HepG2 (cell line): ENCODE measurements around the gene LZTR1. TPM values are rescaled to one million over a fixed set of nuclear protein-coding genes. Genes with fewer than 3 reads are reported as not detected.

Experiments
- ATF5 ChIP-seq: sonication (generic); formaldehyde crosslinking; IDR thresholded peaks from 2 replicates; pipeline ENCODE4 v1.4.0; 2020; ENCODE audit warnings: mild to moderate bottlenecking, low read depth, missing genetic modification reagents
- BRCA1 ChIP-seq: sonication (generic); formaldehyde crosslinking; IDR thresholded peaks from 2 replicates; pipeline ENCODE4 v1.4.0; 2020; ENCODE audit warnings: missing genetic modification reagents
- ELF1 ChIP-seq: sonication (generic); formaldehyde crosslinking; IDR thresholded peaks from 2 replicates; pipeline ENCODE4 v1.4.0; 2020; ENCODE audit warnings: missing genetic modification reagents
- ELF3 ChIP-seq: IDR thresholded peaks from 2 replicates; pipeline ENCODE4 v1.6.1; 2016; ENCODE audit warnings: missing genetic modification reagents, missing compliant biosample characterization
- FOXA3 ChIP-seq: IDR thresholded peaks from 2 replicates; pipeline ENCODE4 v1.6.1; 2016; ENCODE audit warnings: missing genetic modification reagents, missing compliant biosample characterization
- HES4 ChIP-seq: sonication (generic); formaldehyde crosslinking; IDR thresholded peaks from 2 replicates; pipeline ENCODE4 v1.9.0; 2021; ENCODE audit warnings: mild to moderate bottlenecking, missing genetic modification reagents, borderline replicate concordance
- HIVEP1 ChIP-seq: sonication (generic); formaldehyde crosslinking; IDR thresholded peaks from 2 replicates; pipeline ENCODE4 v1.4.0; 2020; ENCODE audit warnings: mild to moderate bottlenecking, missing genetic modification reagents
- HMGXB3 ChIP-seq: sonication (generic); formaldehyde crosslinking; IDR thresholded peaks from 2 replicates; pipeline ENCODE4 v1.4.0; 2020; ENCODE audit warnings: missing genetic modification reagents, borderline replicate concordance
- KAT8 ChIP-seq: IDR thresholded peaks from 2 replicates; pipeline ENCODE4 v1.6.1; 2016; ENCODE audit warnings: missing genetic modification reagents, missing compliant biosample characterization
- LCORL ChIP-seq, 2 experiments: fragments of 450-650 bp in 1 of 2; sonication (generic) in 1 of 2; formaldehyde crosslinking in 1 of 2; IDR thresholded peaks; 2 replicates each; pipeline versions ENCODE4 v1.5.0 to v1.6.1; 2017 to 2020; ENCODE audit warnings: antibody characterized with exemption in 1 of 2, missing genetic modification reagents in 1 of 2
- MAX ChIP-seq: IDR thresholded peaks from 2 replicates; pipeline ENCODE4 v1.6.1; 2012; ENCODE audit warnings: inconsistent platforms
- RAD51 ChIP-seq: fragments of 450-650 bp; IDR thresholded peaks from 2 replicates; pipeline ENCODE4 v1.6.1; 2016; ENCODE audit warnings: borderline replicate concordance
- SETDB1 ChIP-seq: sonication (generic); formaldehyde crosslinking; IDR thresholded peaks from 2 replicates; pipeline ENCODE4 v1.5.1; 2020; ENCODE audit warnings: missing genetic modification reagents, mild to moderate bottlenecking, borderline replicate concordance
- SNAPC5 ChIP-seq: sonication (generic); formaldehyde crosslinking; IDR thresholded peaks from 2 replicates; pipeline ENCODE4 v1.8.1; 2023; ENCODE audit warnings: mild to moderate bottlenecking, missing genetic modification reagents, borderline replicate concordance
- SRSF1 ChIP-seq: fragments of 200-400 bp; formaldehyde crosslinking; optimal IDR thresholded peaks from 2 replicates; pipeline ENCODE3; 2017; ENCODE audit warnings: mild to moderate bottlenecking, low read depth, low read length, moderate library complexity
- TEAD2 ChIP-seq: sonication (generic); formaldehyde crosslinking; IDR thresholded peaks from 2 replicates; pipeline ENCODE4 v1.9.0; 2021; ENCODE audit warnings: missing genetic modification reagents
- ZNF652 ChIP-seq: IDR thresholded peaks from 2 replicates; pipeline ENCODE4 v1.6.1; 2016; ENCODE audit warnings: low read depth, borderline replicate concordance
- ZNF704 ChIP-seq: sonication (generic); formaldehyde crosslinking; IDR thresholded peaks from 2 replicates; pipeline ENCODE4 v1.8.1; 2023; ENCODE audit warnings: mild to moderate bottlenecking, inconsistent platforms, moderate library complexity, missing genetic modification reagents, borderline replicate concordance
- ZNF75D ChIP-seq: sonication (generic); formaldehyde crosslinking; IDR thresholded peaks from 2 replicates; pipeline ENCODE4 v1.8.1; 2023; ENCODE audit warnings: missing genetic modification reagents, mild to moderate bottlenecking, borderline replicate concordance
- ZNF766 ChIP-seq: sonication (generic); formaldehyde crosslinking; IDR thresholded peaks from 2 replicates; pipeline ENCODE4 v1.5.0; 2020; ENCODE audit warnings: missing genetic modification reagents, borderline replicate concordance
- polyA plus RNA-seq, 8 experiments: library from polyadenylated mRNA; depleted of rRNA in 3 of 8; stranded (reverse) in 7 of 8; unstranded in 1 of 8; fragments of >200 nt; fragmentation: Illumina TruSeq in 4 of 8; extraction: Trizol in 4 of 8; gene quantifications; 2 replicates each; pipeline versions ENCODE4 v1.2.1 to v1.2.3, GENCODE V29; 2011 to 2016; ENCODE audit warnings: low read depth in 4 of 8, missing spikeins in 1 of 8, mixed read lengths in 1 of 8; ENCODE audit not compliant: insufficient read depth in 1 of 8
- total RNA-seq, 5 experiments: library from RNA; depleted of rRNA; stranded (reverse); fragments of >200 nt; fragmentation: Illumina TruSeq; extraction: Trizol; gene quantifications; 2 replicates each; pipeline ENCODE4 v1.2.3, GENCODE V29; 2016; ENCODE audit warnings: low read depth in 1 of 5

Gene LZTR1
- total and polyA plus RNA-seq, 2 of the 13 experiments (the other 11 are each of a cell fraction or from before 2014, with no cell fraction given), result 21.8 to 22.4 TPM

GRCh38 chr22:20965888-20966855 lies 15.9 kb upstream of the LZTR1 start (continued):
- no peak for TF ChIP-seq HMGXB3 (CRISPR knock-in tag)
- no peak for TF ChIP-seq BRCA1 (CRISPR knock-in tag)
- no peak for TF ChIP-seq ATF5 (CRISPR knock-in tag)
- TF ChIP-seq HES4 (CRISPR knock-in tag), result no peak
- no peak for TF ChIP-seq KAT8 (CRISPR knock-in tag)
- no peak for TF ChIP-seq ZNF652 (CRISPR knock-in tag)
- TF ChIP-seq SETDB1 (CRISPR knock-in tag), result no peak
- TF ChIP-seq ZNF766 (CRISPR knock-in tag), result no peak
- no peak for TF ChIP-seq HIVEP1 (CRISPR knock-in tag)
- peak; percentile 33 for TF ChIP-seq ELF3 (CRISPR knock-in tag)
- no peak for TF ChIP-seq TEAD2 (CRISPR knock-in tag)
- TF ChIP-seq ELF1 (CRISPR knock-in tag), result peak; percentile 12; the same call in 1 of the 2 replicates
- TF ChIP-seq LCORL (IDR thresholded peaks at IDR 0.05), result no peak
- no peak for TF ChIP-seq LCORL (CRISPR knock-in tag; IDR thresholded peaks at IDR 0.05)
- no peak for TF ChIP-seq SNAPC5
- TF ChIP-seq ZNF704 (CRISPR knock-in tag), result no peak
- TF ChIP-seq RAD51, result no peak
- TF ChIP-seq FOXA3, result peak; percentile 28; the same call in 1 of the 2 replicates
- TF ChIP-seq MAX, result 0 out of 2 replicates have a peak, but pooled peaks have one; percentile 40
- TF ChIP-seq ZNF75D (CRISPR knock-in tag), result no peak
- TF ChIP-seq SRSF1, result no peak
